HG02884 (cell line): ENCODE measurements around the gene IYD.

Experiments used
- ATAC-seq: cut with Tn5 transposase; IDR thresholded peaks from one replicate; pipeline ENCODE4 v1.9.1; 2021; ENCODE audit warnings: mild to moderate bottlenecking, moderate library complexity; ENCODE audit not compliant: unreplicated experiment

Gene IYD

DNA sequence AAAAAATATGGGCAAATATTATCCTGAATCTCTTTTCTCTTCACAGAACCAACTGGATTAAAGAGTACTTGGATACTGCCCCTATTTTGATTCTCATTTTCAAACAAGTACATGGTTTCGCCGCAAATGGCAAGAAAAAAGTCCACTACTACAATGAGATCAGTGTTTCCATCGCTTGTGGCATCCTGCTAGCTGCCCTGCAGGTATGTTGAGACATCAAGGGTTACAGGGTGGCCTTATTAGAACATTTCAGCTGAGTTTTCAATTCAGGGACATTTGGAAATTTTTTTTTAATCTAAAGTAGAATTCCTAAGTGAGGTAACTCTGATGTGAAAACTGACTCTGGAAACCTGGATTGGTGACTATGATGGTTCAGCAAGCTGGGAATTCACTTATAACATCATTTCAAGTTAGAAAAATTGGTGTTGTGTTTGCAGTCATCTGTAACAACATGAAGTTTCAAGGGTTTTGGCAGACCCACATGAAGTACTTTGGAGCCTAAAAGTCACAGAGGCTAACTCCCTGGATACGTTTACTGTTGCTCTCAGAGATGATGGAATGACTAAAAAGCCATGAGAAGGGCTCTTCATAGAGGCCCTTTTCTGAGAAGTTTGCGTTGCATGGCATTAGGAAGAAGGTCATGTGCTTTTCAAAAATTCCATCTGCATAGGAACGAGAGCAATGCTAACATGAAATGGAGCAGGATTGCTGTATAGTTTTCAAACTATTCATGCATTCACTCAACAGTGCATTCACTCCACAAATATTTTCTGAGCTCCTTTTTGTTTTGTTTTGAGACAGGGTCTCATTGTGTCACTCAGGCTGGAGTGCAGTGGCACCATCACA lies 25.5 kb downstream of the IYD start:
- ATAC-seq = no peak

DNA sequence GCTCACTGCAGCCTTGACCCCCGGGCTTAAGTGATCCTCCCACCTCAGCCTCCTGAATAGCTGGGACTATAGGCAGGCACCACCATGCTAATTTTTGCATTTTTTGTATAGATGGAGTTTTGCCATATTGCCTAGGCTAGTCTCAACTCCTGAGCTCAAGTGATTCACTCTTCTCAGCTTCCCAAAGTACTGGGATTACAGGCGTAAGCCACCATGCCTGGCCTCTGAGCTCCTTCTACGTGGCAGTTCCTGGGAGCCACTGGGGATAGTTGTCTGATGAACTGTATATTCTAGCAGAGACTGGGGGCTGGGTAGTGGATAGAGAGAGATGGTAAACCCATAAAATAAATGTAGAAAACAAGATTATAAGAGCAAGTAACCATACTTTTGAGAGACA lies 26.1 kb downstream of the IYD start:
- no peak for ATAC-seq

DNA sequence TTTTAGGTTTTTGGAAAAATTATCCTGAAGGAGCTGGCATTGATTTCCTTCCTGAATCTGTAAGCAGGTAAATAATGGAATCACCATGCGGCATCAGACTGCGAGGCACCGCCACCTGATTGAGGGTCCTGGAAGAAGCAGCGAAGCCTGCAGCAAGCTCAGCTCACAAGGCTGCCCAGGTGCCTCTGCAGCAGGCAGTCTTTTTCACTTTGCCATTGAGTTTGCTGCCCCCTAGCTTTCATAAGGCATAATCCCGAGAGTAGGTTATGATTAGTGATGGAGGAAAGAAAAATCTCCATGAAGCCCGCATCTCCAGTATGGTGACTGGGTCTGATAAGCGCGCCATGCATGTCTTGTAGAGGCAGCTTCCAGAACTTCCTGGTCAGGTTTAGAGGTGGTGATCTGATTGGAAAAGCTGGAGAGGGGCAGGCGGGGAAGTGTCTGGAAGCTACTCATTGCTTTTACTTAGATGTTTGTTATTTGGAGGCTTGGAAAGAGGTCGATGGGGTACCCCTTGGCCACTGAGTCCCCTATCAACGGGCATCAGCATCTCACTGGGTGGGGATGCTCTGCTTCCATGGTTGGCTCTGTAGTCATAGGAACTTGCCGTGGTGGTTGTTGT lies 26.7 kb downstream of the IYD start:
- no peak for ATAC-seq

DNA sequence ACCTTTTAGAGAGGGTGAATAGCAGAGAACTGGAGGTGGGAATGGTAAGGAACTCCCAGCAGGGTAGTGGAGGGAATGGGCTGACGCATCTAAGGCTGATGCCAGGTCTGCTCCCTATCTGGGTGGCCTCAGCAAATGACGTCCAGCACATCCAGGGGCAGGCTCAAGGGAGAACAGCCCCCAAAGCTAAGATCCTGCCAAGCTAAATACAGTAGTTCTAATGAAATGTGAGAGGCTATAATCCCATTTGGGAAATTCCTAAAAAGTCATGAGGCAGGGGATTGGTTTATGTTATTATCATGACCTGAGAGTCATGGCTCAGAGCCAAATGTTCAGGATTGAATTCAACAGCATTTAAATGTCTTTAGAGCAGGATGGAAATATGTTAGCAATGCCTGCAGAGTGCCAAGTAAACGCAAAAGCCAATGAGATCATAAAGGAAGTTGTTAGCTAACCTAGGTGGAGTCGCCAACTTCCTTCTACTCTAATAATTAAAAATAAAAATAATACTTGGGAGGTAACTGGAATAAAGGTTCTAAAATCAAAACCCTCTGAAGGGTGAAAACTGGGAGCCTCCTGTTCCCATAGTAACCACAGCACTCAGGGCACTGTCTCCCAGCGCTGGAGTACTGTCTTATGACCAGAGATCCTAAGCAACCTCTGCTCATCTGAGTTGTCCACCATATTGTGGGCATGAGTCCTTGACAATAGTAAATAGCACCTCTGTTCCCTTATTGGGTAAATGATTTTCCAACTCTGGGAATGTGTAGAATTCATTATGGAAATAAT lies 34.8 kb downstream of the IYD start:
- no peak for ATAC-seq

DNA sequence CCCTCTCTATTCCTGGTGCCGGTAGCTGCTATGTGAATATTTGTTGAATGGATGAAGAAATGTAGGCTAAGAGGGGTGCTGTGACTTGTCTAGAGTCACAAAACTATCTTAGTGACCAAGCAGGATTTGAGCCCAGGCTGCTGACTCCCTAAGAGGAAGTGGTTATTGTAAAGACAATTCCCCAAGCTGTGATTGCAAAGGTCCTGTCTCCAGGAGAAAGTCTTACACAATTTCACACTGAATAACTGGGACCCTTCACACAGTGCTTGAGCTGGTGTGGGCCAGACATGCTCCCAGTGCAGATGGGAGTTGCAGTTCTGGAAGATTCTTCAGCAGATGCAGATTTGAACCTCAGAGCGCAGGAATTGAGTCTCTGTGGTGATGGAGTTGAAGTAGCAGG lies 38.1 kb downstream of the IYD start:
- no peak for ATAC-seq

DNA sequence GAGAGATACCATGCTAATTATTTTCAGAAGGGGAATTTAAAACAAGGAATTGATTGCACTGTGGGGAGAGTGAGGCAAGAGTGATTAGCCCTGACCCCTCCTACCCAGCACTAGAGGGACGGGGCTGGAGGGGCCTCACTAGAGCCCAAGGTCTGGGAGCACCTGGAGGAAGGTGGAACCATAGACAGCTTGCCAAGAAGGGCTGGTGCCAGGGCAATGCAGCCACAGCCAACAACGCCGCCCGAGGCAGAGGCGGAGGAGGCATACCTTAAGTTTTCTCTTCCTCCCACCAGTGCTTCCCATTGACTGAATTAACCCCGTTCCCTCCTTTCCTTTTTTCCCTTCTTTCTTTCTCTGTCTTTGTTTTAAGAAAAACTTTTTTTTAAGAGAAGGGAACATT lies 40.0 kb downstream of the IYD start:
- no peak for ATAC-seq

DNA sequence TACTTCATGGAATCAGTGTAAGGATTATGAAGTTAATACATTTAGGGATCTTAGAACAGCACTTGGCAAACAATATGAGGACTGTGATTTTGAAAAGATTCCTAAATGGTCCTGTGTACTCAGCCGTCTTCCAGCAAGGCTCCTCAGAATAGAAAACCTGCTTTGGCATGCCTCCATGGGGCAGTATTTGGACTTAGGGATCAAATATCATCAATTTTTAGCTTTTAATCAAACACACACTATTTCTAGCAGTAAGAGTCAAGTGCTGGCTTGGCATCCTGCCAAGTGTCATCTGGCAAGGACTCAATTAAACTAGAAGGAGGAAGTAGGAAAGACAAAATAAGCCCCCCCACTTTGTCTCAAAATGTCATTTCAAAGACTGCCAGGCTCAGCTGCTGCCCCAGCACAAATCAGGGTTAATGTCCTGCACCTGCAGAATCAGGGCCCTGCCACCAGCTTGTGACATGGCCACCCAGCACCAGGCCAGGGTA lies 40.8 kb downstream of the IYD start:
- ATAC-seq = no peak

DNA sequence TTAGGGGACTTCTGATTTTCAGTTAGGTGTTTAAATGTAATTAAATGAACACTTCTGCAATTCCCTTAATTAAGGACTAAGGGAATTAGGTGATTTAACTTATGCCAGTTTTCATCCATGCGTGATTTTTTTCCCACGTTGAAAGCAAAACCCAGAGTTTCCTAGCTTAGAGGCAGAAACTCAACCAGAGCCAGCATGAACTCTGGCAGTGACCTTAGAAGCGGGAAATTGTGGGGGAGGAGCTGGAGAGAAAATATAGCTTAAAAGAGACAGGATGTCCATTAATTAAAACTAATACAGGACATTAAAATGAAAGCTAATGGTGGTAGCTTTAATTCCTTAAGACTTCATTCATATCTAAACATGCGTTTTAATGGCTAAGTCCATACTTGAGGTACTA lies 41.6 kb downstream of the IYD start:
- ATAC-seq = no peak

DNA sequence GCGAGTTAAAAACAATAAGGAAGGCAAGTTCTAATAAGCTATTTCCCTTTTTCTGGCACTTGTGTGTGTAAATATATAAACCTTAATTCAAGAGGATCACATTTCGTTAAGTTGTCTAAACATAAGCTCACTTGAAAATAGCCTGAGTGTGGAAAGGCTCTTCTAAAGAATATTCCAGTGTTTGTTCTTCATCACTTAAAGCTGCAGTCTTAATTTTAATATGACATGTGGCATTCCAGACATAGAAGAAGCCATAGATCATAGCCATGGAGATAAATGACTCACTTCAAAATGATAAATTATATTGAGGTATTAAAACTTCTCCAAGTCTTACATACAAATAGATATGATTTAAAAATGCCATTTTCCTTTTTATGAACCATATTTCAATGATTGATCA lies 42.1 kb downstream of the IYD start:
- ATAC-seq = no peak

DNA sequence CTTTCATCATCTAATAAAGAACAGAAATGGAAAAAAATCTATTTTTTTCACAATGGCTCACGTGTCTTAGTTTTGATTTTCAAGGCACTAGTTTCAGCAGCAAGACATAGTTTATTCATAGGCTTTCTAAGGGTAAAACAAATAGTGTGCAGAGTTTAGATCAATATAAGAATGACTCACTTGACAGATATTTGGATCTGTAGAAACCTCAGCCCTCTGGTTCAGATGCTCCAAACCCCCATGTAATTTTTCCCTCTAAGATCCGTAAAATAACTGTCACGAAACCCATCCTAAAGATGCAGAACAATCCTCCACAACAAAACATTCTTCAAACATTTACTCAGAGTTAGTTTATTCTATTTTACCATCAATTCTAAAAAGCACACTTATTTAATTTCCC lies 43.4 kb downstream of the IYD start:
- no peak for ATAC-seq

DNA sequence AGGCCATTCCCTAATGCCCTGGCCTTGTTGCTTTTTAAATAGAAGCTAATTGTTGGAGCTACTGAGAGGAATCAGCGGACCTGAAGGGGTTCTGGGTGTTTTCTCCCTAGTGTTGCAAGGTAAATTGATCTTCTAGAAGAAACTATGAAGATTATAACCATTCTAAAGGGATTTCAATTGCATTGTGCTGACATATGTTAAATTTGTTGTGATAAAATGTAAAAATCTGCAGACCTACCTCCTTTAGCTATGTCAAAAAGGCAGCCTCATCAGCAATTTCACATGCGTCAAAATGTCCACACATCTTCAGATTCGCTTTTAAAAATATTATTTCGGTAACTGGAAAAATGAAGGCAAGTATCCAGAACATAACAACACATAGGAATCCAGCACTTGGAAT lies 44.4 kb downstream of the IYD start:
- ATAC-seq = no peak

DNA sequence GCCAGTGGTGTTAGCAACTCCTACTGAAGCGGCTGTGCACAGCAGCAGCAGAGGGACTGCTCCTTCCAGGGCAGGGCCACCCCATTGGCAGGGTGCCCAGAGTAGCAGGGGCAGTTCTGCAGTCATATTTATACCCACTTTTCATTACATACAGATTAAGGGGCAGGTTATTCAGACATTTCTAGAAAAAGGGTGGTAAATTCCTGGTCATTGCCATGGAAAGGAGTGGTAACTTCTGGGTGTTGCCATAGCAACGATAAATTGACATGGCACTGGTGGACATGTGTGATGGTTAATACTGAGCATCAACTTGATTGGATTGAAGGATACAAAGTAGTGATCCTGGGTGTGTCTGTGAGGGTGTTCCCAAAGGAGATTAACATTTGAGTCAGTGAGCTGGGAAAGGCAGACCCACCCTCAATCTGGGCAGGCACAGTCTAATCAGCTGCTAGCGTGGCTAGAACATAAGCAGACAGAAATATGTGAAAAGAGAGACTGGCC lies 45.0 kb downstream of the IYD start:
- ATAC-seq = no peak

DNA sequence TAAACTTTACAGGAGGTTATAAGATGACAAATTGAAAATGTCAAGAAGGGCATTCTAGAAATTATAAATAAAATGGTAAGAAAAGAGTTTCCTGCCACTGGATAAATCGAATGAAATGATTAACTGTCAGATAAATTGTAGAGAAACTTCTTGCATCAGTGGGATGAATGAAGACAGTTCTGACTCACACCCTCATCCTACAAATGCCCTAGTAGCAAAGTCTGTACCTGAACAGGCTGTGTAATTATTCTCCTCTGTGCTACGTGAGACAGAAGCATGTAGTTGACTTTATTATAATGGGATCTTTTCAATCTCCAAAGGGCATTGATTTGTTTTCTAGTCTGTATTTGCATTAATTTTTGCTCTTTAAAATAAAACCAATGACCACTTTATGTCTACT lies 47.3 kb downstream of the IYD start:
- no peak for ATAC-seq

DNA sequence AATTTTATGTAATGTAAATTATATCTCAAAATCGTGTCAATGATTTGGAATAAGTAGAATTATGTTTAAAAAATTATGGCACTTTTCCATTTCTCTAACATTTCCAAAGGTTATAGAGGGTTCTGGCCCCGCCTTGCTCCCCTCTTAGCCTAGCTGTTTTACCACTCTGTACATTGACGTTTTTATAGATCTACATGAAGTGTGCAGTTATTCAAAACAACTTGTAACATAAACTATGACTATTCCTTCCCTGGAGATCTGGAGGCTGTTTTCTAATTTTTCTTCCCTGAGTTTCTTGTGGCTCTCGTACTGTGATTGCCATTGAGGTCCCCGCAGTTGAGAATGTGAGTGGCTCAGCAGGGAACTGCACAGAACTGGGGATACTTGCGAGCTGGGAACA lies 48.4 kb downstream of the IYD start:
- ATAC-seq = no peak

DNA sequence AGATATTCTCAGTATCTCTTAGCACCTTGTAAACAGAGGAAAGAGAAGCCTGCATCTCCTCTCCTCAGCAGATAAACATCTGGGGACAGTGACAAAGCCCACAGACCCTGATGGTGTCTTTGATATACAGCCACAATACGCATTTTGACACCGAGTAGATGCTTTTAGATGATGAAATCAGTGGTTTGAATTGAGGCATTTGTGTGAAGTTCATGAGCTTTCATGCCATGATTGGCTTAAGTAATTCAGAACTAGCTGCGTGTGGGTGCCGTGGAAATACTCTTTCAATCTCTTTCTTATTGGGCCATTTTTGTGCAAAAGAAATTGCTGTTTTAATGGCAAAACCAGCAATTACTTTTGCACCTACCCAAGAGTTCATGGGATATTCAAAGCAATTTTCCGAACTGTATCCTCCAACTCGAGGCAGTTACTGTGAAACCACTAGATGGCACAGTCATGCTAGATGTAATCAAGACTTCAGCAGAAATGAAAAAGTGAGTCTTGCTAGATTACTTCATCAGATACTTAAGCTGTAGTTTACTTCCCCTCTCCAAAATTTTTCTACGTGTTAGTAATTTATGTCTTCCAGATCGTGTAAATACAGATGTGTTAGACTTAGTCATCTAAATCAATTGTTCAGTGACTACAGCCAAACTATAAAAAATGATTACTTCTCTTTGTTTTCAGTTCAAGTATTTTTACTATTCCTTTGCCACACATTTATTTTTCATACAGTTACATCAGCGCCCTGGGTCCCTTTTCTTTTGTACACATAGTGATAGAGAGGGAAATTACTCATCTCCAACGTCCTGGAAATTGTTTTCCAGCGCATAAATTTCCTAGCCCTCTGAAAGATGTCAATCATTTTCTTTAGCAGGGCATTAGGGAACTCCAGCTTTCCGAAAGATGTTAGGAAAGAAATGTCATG lies 49.4 kb downstream of the IYD start:
- ATAC-seq = peak; percentile 71

DNA sequence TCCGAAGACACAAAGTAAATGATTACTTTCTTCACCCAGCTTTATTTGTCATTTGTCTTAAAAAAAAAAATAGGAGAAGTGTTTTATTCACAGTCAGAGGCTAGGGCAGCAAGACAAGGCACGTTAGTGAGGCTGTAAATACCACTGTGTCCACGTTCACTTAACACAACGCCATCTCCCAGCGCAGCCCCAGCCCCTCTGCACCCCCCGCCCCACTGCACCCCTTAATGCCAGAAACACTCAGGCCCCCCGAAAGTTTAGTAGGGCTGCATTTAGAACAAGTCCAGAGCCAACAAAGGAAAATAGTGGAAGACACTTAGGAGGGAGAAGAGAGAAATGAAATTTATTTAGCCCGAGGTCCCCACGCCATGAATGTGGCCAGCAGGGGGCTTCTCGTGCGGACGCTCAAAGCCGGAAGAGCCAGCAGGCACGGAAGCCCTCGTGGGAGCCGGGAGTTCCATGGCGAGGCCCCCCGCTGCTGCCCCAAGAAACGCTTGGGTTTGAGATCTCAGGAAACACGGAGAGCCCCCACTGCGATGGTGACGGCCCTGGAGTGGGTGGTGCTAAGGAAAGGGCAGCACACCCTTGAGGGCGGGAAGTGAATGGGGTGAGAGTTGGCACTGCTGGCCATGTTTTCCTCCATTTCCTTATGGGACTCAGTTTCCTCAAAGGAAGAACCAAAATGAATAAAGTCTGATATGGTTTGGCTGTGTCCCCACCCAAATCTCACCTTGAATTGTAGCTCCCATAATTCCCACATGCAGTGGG lies 50.2 kb downstream of the IYD start:
- no peak for ATAC-seq

DNA sequence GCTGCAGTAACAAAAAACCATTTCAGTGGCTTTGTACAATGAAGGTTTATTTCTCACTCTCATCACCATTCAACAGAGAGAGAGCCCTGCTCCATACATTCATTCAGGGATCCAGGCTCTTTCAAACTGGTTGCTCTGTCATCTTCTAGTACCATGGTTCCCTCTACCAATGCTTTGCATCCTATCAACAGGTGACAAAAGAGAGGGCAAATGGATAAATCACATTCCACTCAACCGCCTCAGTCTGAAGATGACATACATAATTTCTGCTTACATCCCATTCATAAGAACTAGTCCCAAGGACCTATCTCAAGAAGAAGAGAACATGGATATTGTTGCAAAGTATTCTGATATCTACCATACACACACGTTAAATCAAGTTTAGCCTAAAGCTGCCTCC lies 51.6 kb downstream of the IYD start:
- ATAC-seq = no peak

DNA sequence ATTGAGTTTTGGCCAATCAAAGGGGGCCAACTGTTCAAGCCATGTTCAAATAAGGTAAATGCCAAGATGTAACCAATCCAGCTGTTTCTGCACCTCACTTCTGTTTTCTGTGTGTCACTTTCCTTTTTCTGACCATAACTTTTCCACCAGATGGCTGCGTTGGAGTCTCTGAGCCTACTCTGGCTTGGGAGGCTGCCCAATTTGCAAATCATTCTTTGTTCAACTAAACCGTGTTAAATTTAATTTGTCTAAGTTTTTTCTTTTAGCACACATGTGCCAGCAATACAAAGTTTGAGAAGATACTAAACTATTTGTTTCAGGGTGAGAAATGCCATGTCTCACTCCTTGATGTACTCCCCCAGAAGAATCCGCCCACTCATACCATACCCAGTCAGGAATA lies 52.1 kb downstream of the IYD start:
- no peak for ATAC-seq

DNA sequence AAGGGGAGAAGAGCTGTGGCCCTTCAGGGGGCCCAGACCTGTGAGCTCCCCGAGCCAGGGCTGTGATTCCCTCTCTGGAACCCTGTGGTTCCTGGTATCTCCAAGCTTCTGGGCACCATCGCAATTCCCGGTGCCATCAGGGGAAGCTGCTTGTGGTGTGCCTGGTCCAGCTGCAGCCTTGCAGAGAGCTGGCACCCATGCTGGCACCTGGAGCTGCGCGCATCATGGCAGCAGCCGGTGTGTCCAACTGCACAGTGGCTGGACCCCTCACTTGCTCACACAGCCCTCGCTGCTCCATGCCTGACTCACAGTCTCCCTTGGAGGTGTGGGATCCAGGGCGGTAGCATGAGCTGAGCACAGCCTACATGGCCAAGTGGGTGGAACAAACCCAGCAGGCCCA lies 56.7 kb downstream of the IYD start:
- no peak for ATAC-seq

DNA sequence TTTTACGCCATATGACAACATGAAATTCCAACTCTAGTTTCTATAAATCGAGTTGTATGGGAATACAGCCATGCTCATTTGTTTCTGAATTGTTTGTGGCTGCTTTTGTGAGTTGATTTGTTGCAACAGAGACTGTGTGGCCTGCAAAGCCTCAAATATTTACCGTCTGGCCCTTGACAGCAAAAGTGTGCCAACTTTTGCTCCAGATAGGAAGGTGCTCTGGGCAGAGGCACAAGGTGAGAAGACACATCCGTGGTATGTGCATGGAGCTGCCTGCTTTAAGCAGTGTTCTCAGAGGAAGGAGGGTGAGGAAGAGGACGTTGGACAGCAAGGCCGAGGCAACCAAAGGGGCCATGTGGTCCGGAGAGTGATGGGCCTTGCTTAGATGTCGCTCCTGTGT lies 57.4 kb downstream of the IYD start:
- ATAC-seq = no peak
